ENCODE measurements around the gene HLCS. TPM values are rescaled to one million over a fixed set of nuclear protein-coding genes. Genes with fewer than 3 reads are reported as not detected.

The HLCS gene
- total and polyA plus RNA-seq, 2 donors from 2014 or later: 4.5 to 29.6 TPM

- peak in 2 of 5 donors; percentile 5 to 77 for DNase-seq
- H3K9ac ChIP-seq (ENCODE audit: low read length in 3 of 3): no peak overlapping the region
- H3K4me3 ChIP-seq (ENCODE audit: low read length in 3 of 3): no peak overlapping the region
- no peaks in the 10 kb centered on the region for H3K27me3 ChIP-seq (ENCODE audit: control insufficient read depth, insufficient read depth, low read length)
- H3K27ac ChIP-seq (ENCODE audit: low read depth in 2 of 2, low read length in 2 of 2): no peak overlapping the region
- TF ChIP-seq CTCF (IDR thresholded peaks at IDR 0.05; ENCODE audit: borderline replicate concordance, extremely low read depth, insufficient read depth): no peak
- H3K9me3 ChIP-seq (ENCODE audit: control insufficient read depth in 2 of 3, insufficient read depth in 1 of 3, low read length in 3 of 3): no peaks in the 10 kb centered on the region
- no peaks in the 10 kb centered on the region for H3K4me1 ChIP-seq (ENCODE audit: control insufficient read depth in 2 of 3, insufficient read depth in 2 of 3, low read depth in 1 of 3, low read length in 3 of 3)
- intact Hi-C loops (cut with DNase I): no loop called here
- no peaks in the 10 kb centered on the region for H3K36me3 ChIP-seq (ENCODE audit: control insufficient read depth in 2 of 3, insufficient read depth in 3 of 3, low read length in 3 of 3)
- FAIRE-seq: no peak
Measured at GRCh38 chr21:36724660-36725059, 241.8 kb downstream of the HLCS start.

- H3K36me3 ChIP-seq (ENCODE audit: control insufficient read depth in 2 of 3, insufficient read depth in 3 of 3, low read length in 3 of 3): no peaks in the 10 kb centered on the region
- no peak overlapping the region for H3K4me3 ChIP-seq (ENCODE audit: low read length in 3 of 3)
- no peak overlapping the region for H3K27ac ChIP-seq (ENCODE audit: low read depth in 2 of 2, low read length in 2 of 2)
- intact Hi-C loops (cut with DNase I): no loop called here
- no peaks in the 10 kb centered on the region for H3K9me3 ChIP-seq (ENCODE audit: control insufficient read depth in 2 of 3, insufficient read depth in 1 of 3, low read length in 3 of 3)
- FAIRE-seq (no peak), DNase-seq (peak in 2 of 5 donors; percentile 26 to 51)
- no peaks in the 10 kb centered on the region for H3K27me3 ChIP-seq (ENCODE audit: control insufficient read depth, insufficient read depth, low read length)
- no peaks in the 10 kb centered on the region for H3K4me1 ChIP-seq (ENCODE audit: control insufficient read depth in 2 of 3, insufficient read depth in 2 of 3, low read depth in 1 of 3, low read length in 3 of 3)
- H3K9ac ChIP-seq (ENCODE audit: low read length in 3 of 3): no peak overlapping the region
- TF ChIP-seq CTCF (IDR thresholded peaks at IDR 0.05; ENCODE audit: borderline replicate concordance, extremely low read depth, insufficient read depth): no peak
Measured at GRCh38 chr21:36723371-36723881, 243.0 kb downstream of the HLCS start.

GRCh38 chr21:36722370-36723368, 243.8 kb downstream of the HLCS start:
- intact Hi-C loops (cut with DNase I): no loop called here
- H3K36me3 ChIP-seq (ENCODE audit: control insufficient read depth in 2 of 3, insufficient read depth in 3 of 3, low read length in 3 of 3): no peaks in the 10 kb centered on the region
- DNase-seq: peak in 2 of 5 donors; percentile 15 to 35
- H3K27ac ChIP-seq (ENCODE audit: low read depth in 2 of 2, low read length in 2 of 2): no peak overlapping the region
- H3K9ac ChIP-seq (ENCODE audit: low read length in 3 of 3): no peak overlapping the region
- no peaks in the 10 kb centered on the region for H3K27me3 ChIP-seq (ENCODE audit: control insufficient read depth, insufficient read depth, low read length)
- H3K9me3 ChIP-seq (ENCODE audit: control insufficient read depth in 2 of 3, insufficient read depth in 1 of 3, low read length in 3 of 3): no peaks in the 10 kb centered on the region
- H3K4me1 ChIP-seq (ENCODE audit: control insufficient read depth in 2 of 3, insufficient read depth in 2 of 3, low read depth in 1 of 3, low read length in 3 of 3): no peaks in the 10 kb centered on the region
- no peak for TF ChIP-seq CTCF (IDR thresholded peaks at IDR 0.05; ENCODE audit: borderline replicate concordance, extremely low read depth, insufficient read depth)
- FAIRE-seq: no peak
- H3K4me3 ChIP-seq (ENCODE audit: low read length in 3 of 3): no peak overlapping the region
